Measurements from ENCODE around the gene SSR3.

DNA sequence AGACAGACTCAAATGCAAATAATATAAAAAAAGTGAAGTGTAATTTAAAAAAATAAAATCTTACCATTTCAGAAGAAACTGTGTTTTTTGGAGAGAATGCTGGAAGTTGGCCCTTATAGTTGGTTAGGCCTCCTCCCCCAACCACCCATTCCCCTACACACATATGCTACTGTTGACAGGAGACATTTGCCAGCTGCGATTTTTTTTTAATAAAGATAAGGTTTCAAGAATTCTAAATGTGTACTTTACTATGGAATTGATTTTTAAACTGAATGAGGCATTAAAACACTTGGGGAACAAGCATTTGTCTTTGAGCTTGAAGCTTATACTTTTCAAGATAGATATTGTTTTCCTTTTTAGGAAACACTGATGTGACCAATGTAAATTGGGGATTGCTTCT, 4.4 kb upstream of the SSR3 start:
- TF ChIP-seq, protein P1, sequence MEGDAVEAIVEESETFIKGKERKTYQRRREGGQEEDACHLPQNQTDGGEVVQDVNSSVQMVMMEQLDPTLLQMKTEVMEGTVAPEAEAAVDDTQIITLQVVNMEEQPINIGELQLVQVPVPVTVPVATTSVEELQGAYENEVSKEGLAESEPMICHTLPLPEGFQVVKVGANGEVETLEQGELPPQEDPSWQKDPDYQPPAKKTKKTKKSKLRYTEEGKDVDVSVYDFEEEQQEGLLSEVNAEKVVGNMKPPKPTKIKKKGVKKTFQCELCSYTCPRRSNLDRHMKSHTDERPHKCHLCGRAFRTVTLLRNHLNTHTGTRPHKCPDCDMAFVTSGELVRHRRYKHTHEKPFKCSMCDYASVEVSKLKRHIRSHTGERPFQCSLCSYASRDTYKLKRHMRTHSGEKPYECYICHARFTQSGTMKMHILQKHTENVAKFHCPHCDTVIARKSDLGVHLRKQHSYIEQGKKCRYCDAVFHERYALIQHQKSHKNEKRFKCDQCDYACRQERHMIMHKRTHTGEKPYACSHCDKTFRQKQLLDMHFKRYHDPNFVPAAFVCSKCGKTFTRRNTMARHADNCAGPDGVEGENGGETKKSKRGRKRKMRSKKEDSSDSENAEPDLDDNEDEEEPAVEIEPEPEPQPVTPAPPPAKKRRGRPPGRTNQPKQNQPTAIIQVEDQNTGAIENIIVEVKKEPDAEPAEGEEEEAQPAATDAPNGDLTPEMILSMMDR (IDR thresholded peaks at IDR 0.05; ENCODE audit: low read length), result no peak
- TF ChIP-seq EZH2 (IDR thresholded peaks at IDR 0.05; ENCODE audit: borderline replicate concordance, low read length), result no peak
